ENCODE results near the gene NGEF. TPM values are rescaled to one million over a fixed set of nuclear protein-coding genes. Genes with fewer than 3 reads are reported as not detected.

NGEF gene
- total and polyA plus RNA-seq, 4 donors = 10.6 to 22.6 (median 10.8) TPM

- DNase-seq (ENCODE audit: low spot score) = no peak
- 57% methylated on average over 7 of the region's 7 CpGs for WGBS
- no peak overlapping the region for H3K9ac ChIP-seq (ENCODE audit: low read depth in 1 of 2, low read length in 2 of 2)
- H3K9me3 ChIP-seq (ENCODE audit: control insufficient read depth in 4 of 4, low read length in 3 of 4) = no peaks in the 10 kb centered on the region
- no peak for TF ChIP-seq CTCF (IDR thresholded peaks at IDR 0.05; ENCODE audit: low read depth, low read length, missing input control)
- no peak for TF ChIP-seq HNF4G (IDR thresholded peaks at IDR 0.05)
- TF ChIP-seq, protein P1, sequence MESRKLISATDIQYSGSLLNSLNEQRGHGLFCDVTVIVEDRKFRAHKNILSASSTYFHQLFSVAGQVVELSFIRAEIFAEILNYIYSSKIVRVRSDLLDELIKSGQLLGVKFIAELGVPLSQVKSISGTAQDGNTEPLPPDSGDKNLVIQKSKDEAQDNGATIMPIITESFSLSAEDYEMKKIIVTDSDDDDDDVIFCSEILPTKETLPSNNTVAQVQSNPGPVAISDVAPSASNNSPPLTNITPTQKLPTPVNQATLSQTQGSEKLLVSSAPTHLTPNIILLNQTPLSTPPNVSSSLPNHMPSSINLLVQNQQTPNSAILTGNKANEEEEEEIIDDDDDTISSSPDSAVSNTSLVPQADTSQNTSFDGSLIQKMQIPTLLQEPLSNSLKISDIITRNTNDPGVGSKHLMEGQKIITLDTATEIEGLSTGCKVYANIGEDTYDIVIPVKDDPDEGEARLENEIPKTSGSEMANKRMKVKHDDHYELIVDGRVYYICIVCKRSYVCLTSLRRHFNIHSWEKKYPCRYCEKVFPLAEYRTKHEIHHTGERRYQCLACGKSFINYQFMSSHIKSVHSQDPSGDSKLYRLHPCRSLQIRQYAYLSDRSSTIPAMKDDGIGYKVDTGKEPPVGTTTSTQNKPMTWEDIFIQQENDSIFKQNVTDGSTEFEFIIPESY (IDR thresholded peaks at IDR 0.05) = no peak
- TF ChIP-seq ATF3 (IDR thresholded peaks at IDR 0.05) = no peak
- TF ChIP-seq TAF1 (conservative IDR thresholded peaks at IDR 0.05) = no peak
- no peak for TF ChIP-seq FOXA2 (IDR thresholded peaks at IDR 0.05)
- no peak for TF ChIP-seq RAD21 (IDR thresholded peaks at IDR 0.05)
- TF ChIP-seq, protein P2, sequence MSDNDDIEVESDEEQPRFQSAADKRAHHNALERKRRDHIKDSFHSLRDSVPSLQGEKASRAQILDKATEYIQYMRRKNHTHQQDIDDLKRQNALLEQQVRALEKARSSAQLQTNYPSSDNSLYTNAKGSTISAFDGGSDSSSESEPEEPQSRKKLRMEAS (IDR thresholded peaks at IDR 0.05) = no peak
- no peak for TF ChIP-seq EGR1 (IDR thresholded peaks at IDR 0.05; ENCODE audit: low read depth in 2 of 2)
- no peak for TF ChIP-seq RXRA (IDR thresholded peaks at IDR 0.05)
- TF ChIP-seq JUND (IDR thresholded peaks at IDR 0.05) = no peak
- TF ChIP-seq YY1 (IDR thresholded peaks at IDR 0.05) = no peak
- TF ChIP-seq, protein P3, sequence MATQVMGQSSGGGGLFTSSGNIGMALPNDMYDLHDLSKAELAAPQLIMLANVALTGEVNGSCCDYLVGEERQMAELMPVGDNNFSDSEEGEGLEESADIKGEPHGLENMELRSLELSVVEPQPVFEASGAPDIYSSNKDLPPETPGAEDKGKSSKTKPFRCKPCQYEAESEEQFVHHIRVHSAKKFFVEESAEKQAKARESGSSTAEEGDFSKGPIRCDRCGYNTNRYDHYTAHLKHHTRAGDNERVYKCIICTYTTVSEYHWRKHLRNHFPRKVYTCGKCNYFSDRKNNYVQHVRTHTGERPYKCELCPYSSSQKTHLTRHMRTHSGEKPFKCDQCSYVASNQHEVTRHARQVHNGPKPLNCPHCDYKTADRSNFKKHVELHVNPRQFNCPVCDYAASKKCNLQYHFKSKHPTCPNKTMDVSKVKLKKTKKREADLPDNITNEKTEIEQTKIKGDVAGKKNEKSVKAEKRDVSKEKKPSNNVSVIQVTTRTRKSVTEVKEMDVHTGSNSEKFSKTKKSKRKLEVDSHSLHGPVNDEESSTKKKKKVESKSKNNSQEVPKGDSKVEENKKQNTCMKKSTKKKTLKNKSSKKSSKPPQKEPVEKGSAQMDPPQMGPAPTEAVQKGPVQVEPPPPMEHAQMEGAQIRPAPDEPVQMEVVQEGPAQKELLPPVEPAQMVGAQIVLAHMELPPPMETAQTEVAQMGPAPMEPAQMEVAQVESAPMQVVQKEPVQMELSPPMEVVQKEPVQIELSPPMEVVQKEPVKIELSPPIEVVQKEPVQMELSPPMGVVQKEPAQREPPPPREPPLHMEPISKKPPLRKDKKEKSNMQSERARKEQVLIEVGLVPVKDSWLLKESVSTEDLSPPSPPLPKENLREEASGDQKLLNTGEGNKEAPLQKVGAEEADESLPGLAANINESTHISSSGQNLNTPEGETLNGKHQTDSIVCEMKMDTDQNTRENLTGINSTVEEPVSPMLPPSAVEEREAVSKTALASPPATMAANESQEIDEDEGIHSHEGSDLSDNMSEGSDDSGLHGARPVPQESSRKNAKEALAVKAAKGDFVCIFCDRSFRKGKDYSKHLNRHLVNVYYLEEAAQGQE (IDR thresholded peaks at IDR 0.05) = no peak
- TF ChIP-seq HNF4A (conservative IDR thresholded peaks at IDR 0.05) = no peak
- TF ChIP-seq SP1 (IDR thresholded peaks at IDR 0.05) = no peak
- TF ChIP-seq NR2F2 (IDR thresholded peaks at IDR 0.05) = no peak
- TF ChIP-seq GABPA (IDR thresholded peaks at IDR 0.05 in 1 of 2, conservative IDR thresholded peaks at IDR 0.05 in 1 of 2) = no peak
- no peak for TF ChIP-seq FOXA1 (IDR thresholded peaks at IDR 0.05)
- H3K27me3 ChIP-seq (ENCODE audit: control insufficient read depth in 4 of 4, insufficient read depth in 4 of 4, low read length in 3 of 4) = no peaks in the 10 kb centered on the region
- H3K4me1 ChIP-seq (ENCODE audit: control insufficient read depth in 4 of 4, insufficient read depth in 4 of 4, low read length in 3 of 4) = peaks cover 4 to 48% (median 35%) of the 10 kb centered on the region in 4 donors
- H3K36me3 ChIP-seq (ENCODE audit: control insufficient read depth in 4 of 4, insufficient read depth in 3 of 4, low read depth in 1 of 4, low read length in 3 of 4) = peaks cover 3 to 24% (median 19%) of the 10 kb centered on the region in 4 donors
- no peak overlapping the region for H3K4me3 ChIP-seq (ENCODE audit: low read depth in 1 of 3, low read length in 3 of 3)
- peak overlapping the region; percentile 27 to 45 for H3K27ac ChIP-seq (ENCODE audit: low read depth in 1 of 2, low read length in 2 of 2)
Observed at GRCh38 chr2:232854082-232854481, 159.0 kb downstream of the NGEF start.
